GM19438 (cell line): ENCODE results near the gene ABCG4.

ENCODE experiments used
- ATAC-seq: cut with Tn5 transposase; IDR thresholded peaks from one replicate; pipeline ENCODE4 v1.9.1; 2021; ENCODE audit warnings: low read depth; ENCODE audit not compliant: unreplicated experiment

The ABCG4 gene

DNA sequence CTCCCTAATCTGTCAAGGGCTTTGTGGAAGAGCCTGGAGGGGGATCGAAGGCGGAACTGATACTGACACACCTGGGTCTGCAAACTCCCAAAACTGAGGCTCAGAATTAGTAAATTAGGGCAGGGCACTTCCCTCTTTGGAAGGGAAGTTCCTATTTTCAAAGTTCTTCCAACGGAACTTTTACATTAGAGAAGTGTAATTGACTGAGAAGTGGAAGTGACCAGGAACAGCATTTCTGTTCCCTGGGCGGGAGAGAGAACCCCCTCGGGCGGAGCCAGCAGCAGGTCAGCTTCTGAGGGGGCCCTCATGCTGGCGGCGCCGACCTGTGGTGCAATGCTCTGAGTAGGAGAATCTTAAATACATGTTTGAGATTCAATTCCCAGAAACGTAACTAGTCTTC is 56.2 kb downstream of the ABCG4 start:
- no peak for ATAC-seq

DNA sequence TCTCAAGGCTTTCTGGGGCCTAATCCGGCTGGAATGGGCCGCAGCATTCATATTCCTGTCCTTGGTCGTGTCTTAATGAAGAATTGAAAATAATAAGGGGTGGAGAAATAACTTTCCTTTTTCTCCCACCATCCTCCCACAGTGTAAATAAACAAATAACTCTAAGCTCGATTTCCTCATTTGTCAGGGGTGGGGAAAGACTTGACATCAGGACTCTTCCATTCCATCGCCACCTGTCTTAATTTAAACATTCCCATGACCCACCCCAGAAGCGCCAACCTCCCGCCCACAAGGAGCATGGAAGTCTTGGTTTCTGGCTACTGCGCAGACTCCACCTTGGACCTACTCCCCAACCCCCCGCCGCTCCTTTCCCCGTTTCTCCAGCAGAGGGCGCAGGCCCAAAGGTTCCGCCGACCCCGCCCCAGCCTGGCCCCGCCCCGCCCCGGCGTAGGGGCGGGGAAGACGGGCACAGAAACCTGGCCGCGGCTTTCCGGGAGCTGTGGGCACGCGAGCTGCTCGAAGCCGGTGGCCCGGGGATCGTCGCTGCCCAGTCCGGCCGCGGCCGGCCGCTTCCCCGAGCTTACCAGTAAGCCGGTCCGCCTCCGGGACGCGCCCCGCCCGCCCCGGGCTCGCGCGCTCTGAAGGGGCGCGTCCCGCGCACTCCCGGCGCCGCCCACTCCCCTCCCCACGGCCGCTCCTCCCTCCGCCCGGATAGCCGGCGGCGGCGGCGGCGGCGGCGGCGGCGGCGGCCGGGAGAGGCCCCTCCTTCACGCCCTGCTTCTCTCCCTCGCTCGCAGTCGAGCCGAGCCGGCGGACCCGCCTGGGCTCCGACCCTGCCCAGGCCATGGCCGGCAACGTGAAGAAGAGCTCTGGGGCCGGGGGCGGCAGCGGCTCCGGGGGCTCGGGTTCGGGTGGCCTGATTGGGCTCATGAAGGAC is 57.0 kb downstream of the ABCG4 start, which contains the start of gene CBL:
CBL (plus strand) TSS at position 766 of the 937 bp plus-strand sequence; CDS start at position 845, 79 bp downstream.
- ATAC-seq: peak; percentile 72

DNA sequence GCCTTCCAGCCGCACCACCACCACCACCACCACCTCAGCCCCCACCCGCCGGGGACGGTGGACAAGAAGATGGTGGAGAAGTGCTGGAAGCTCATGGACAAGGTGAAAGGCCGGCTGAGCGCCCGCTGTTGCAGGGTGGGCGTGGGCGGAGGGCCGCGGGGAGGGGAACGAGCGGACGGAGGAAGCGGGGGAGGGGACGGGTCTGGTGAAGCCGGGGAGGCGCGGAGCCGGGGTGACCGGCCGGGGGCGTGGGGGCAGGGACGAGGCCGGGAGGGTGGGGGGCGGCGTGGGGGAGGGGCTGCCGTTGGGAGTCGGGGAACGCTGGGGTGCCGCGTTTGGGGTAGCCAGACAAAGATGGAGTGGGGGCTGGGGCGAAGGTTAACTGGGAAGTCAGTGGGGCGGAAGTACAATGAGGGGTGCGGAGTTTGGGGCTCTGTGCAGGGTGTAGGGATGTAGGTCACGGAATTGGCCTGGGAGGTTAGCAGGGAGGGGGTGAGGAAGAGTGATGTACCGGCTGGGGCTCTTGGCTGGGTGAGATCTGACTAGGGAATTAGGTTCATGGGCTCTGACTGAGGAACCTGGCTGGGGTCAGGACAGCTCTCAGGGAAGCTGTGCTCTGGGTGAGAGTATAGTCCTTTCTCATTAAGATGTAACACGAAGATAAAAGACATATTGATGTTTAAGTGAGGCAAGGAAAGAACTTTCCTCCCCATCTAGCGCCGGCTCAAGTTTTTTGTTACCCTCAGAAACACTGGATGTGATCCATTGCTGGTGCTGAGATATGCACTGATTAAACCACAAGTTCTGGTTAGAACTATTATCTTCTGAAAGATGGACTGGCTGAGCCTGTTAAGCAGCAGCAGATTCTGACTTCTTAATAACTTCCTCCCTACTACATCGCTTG is 57.9 kb downstream of the ABCG4 start:
- peak; percentile 28 for ATAC-seq

DNA sequence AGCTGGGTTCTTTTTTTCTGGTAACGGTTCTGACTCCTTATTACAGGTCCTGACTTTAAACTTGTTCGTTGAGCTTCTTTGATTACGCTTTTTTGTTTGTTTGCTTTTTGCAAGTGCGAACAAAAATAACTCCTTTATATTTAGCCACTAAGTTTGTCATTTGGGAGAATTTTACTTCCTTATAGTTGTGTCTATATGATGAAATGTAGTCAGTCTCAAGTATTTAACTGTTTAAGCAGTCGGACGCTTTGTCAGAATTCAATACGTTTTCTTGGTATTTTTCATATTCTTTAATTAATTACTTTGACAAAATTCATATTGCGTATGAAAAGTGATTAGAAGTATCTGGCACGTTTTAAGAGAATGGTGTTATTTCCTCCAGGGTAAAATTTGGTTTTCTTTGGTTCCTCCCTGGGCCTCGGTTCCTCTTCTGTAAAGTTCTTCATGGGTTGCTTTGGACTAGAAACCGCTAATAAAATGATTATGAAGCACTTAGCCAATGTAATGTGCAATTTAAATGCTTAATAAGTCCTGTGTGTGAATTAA is 58.6 kb downstream of the ABCG4 start:
- no peak for ATAC-seq

DNA sequence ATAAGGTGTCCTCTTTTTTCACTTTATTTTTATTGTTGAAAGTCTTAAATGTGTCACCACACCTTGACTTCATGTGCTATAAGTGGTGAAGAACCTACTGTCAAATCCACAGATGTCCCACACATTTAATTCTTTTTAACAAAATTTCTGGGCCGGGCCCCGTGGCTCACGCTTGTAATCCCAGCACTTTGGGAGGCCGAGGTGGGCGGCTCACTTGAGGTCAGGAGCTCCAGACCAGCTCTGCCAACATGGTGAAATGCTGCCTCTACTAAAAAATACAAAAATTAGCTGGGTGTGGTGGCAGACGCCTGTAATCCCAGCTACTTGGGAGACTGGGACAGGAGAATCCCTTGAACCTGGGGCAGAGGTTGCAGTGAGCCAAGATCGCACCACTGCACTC is 60.3 kb downstream of the ABCG4 start:
- no peak for ATAC-seq

DNA sequence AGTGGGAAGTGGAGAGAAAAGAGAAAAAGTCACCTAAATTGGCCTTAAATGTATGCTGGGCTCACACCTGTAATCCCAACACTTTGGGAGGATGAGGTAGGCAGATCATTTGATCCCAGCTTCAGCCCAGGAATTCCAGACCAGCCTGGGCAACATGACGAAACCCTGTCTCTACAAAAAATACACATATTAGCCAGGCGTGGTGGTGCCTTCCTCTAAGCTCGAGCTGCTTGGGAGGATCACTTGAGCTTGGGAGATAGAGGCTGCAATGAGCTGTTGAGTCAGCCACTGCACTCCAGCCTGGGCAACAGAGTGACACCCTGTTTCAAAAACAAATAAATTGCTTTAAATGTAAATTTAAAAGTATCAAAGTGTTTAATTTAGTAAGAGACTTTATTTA is 61.2 kb downstream of the ABCG4 start:
- ATAC-seq: no peak
